ENCODE results near the gene FBXL17.
"Not testable (repeated sequence)": the region's sequence is repeated elsewhere in the genome, so short reads cannot be mapped to it uniquely, and the experiment has no call there.

Gene FBXL17

DNA sequence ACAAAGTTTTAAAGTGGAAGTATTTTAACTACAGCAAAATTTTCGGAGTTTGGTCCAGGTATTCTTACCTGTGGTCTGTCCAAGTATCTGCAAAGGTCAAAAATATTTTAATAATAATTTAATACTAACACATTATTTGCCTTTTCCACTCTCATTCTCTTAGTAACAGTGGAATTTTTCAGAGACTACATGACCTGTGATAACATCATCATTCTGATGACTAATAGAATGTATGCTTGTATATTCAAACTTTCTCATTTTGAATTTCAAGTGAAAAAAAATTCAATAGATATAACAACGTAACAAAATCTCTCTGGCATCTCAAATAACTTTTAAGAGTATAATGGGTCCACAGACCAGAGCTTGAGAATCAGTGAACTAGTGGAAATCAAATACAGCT, 78.3 kb downstream of the FBXL17 start:
- no peak for TF ChIP-seq ZNF274 (IDR thresholded peaks at IDR 0.05; ENCODE audit: low read depth, low read length)
- no peak overlapping the region for H3K4me3 ChIP-seq (ENCODE audit: low read length)

DNA sequence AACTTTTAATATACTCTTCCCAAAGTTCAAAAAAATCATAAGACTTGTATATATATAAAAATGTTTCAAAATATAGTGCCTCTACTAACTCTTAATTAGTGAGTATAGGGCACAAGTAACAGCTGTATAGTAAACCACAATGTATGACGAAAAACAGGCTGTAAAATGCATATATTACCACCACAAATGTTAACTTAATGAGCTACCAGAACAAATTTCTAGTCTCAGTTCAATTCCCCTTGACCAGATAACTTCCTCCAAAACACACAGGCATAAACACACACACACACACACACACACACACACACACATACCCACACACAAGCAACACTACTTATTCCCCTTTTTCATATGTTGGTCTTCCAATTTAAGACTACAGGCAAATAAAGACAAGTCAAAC, 78.8 kb downstream of the FBXL17 start:
- H3K4me3 ChIP-seq (ENCODE audit: low read length): no peak overlapping the region
- no peak for TF ChIP-seq ZNF274 (IDR thresholded peaks at IDR 0.05; ENCODE audit: low read depth, low read length)

DNA sequence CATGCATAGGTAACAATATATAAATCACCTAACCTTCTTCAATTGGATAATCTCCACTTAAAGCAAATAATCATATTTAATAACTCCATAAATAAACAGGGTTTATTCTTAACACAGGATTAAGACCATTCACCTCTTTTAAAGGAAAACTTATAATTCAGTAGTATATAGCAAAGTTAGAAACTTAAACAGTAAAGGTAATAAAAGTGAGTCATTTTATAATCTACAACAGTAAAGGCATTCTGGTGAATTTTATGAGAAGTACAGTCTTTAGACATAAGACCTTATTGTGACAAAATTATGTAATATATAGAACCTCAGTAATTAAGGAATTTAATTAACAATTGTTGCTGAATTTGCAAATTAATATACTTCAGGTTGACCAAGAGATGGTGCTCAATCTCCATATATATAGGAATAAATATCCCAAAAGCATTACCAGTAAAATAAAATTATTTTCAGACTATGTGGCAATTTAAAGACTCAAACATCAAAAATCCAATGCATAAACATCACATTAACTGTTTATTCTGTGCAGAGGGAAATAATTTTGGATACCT, 84.8 kb downstream of the FBXL17 start:
- no peak for TF ChIP-seq ZNF274 (IDR thresholded peaks at IDR 0.05; ENCODE audit: low read depth, low read length)

DNA sequence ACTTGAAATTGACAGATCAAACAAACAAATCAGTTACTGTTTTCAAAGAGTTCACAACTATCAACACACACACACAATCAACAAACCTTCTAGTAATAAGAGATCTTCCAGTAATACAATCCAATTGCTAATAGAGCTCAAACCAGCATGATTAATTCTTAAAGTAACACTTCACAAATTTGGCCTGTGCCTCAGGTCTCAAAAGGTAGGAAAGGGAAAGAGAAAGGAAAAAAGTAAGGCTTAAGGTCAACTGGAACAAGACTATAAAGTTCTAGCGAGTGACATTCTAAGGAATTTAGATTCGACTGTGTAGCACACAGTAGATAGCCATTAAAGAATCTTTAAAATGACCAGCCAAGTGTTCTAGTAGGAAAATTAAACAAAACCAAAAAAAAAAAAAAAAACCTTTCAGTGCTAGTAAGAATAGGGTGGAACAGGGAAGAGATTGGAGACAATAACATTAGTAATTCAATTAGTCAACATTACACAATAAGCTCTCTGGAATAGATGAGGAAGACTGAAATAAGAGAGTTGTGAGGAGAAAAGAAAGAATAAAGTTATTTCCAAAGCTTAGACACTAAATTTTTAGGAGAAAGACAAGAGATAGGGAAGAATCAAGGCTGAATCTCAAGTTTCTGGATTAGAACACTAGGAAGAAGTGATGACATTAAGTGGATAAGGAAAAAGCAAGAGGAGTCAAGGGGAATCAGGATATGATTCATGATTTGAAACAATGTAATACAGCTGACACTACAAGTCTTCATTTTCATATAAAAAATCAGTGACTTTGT, 86.1 kb downstream of the FBXL17 start:
- no peak for TF ChIP-seq ZNF274 (IDR thresholded peaks at IDR 0.05; ENCODE audit: low read depth, low read length)
- no peak overlapping the region for H3K4me3 ChIP-seq (ENCODE audit: low read length)

More for the DNA sequence above, 84.8 kb downstream of the FBXL17 start:
- no peak overlapping the region for H3K4me3 ChIP-seq (ENCODE audit: low read length)

DNA sequence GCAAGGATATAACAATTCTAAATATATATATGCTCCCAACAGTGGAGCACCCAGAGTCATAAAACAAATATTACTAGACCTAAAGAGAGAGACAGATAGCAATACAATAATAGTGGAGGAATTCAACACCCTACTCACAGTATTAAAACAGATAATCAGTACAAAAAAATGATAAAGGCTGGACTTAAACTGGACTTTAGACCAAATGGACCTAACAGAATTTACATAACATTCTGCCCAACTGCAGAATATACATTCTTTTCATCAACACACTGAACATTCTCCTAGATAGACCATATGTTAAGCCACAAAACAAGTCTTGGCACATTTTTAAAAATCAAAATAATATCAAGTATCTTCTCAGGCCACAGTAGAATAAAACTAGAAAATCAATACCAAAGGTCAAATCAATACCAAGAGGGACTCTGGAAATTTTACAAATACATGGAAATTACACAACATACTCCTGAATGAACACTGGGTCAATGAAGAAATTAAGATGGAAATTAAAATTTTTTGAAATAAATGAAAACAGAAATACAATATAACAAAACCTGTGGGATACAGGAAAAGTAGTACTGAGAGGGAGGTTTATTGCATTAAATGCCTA, 100.8 kb downstream of the FBXL17 start:
- no peak for TF ChIP-seq ZNF274 (IDR thresholded peaks at IDR 0.05; ENCODE audit: low read depth, low read length)
- no peak overlapping the region for H3K4me3 ChIP-seq (ENCODE audit: low read length)

DNA sequence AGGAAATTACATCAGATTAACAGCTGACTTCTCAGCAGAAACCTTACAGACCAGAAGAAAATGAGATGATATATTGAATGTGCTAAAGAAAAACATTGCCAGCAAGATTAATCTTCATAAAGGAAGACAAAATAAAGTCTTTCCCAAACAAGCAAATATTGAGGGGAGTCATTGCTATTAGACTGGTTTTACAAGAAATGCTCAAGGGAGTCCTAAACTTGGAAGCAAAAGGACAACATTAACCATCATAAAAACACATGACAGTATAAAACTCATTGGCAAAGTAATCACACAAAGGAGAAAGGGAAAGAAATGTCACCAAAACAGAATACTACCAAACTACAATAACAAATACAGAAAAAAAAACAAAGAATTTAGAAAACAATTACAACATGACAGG, 101.7 kb downstream of the FBXL17 start:
- TF ChIP-seq ZNF274 (IDR thresholded peaks at IDR 0.05; ENCODE audit: low read depth, low read length): no peak
- H3K4me3 ChIP-seq (ENCODE audit: low read length): no peak overlapping the region

DNA sequence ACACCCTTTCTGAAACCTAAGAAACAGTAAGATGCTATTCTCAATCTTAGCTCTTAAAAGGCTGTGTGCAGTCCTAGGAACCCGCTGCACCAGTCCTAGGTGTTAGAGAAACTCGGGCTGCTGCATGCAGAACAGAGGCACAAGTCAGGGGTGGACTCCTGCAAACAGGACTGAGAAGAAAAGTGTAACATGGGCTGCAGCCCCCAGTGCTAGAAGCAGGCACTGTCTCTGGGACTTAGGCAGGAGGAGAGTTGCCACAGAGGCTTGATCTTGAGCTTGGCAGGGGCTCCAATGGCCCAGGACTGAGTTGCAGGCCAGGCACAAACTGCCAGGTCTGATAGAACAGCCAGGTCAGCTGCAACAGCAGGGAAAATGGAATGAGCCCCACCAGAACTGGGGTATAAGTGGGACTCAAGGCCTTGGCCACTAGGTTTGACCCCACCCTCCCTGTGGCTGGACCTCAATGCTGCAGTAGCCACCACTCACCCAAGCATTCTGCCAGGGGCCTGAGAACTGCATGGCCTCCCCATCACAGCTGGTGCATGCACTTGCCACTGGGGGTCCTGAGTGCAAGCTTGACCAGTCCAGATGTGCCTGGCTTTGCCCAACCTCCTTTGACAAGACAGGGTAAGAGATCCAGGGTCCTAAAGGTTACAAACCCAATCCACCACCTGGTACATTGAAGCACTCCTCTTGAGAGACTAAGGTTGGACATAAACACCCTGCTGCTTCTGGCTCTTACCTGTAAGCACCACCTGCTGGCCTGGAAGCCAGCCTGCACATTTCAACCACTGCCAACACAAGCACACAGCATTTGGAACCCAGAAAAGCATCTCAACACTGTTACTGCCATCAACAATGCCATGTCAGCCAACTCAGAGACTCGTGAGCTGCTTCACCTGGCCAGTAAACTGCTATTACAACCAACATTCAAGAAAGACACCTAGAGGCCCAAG, 103.3 kb downstream of the FBXL17 start:
- TF ChIP-seq ZNF274 (IDR thresholded peaks at IDR 0.05; ENCODE audit: low read depth, low read length): no peak

DNA sequence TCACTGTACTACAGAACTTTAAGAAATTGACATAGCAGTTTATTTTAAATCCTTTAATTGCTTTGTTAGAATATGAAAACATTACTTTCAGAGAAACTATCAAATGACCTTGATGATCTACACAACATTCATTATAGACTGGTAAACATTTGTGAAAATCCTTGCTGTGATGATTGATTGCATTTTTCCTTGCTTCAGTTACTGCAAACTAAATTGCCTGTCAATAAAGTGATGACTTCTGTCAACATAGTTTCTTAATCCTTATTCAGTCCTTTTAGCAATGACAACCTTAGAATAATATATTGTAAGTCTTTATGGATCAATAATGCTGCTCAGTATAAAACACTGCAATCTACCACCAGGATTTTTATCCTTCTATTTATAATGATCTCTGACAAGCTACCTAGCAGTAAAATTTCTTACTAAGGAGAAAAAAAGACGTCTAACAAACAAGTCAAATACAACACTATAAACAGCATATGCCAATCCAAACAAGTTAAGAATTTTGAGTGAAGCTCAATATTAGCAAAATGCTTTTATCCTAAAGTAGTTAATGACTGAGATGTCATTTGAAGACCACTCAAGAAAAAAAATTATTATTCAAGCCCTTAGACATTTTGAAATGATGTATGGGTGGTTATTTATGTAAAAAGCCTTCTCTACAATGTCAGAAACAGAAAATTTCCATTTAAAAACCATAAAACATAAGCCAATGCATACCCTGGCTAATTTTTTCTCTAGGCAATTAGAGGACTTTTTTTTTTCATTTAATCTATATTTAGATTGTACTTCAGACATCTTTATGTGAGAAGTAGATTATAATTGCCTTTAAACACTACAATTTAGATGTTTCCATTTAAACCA, 105.5 kb downstream of the FBXL17 start:
- H3K4me3 ChIP-seq (ENCODE audit: low read length): no peak overlapping the region

More for the DNA sequence above, 103.3 kb downstream of the FBXL17 start:
- no peak overlapping the region for H3K4me3 ChIP-seq (ENCODE audit: low read length)

DNA sequence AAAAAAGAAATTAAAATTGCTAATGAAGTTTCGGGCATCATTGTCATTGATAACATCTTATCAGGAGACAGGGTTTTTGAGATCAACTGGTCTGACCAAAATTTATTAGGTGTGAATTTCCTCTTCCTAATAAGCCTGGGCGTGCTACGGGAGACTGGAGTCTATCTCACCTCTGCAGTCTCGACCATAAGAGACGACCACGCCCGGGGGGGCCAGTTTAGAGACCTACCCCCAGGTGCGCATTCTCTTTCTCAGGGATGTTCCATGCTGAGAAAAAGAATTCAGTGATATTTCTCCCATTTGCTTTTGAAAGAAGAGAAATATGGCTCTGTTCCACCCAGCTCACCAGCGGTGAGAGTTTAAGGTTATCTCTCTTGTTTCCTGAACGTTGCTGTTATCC, 107.8 kb downstream of the FBXL17 start:
- H3K4me3 ChIP-seq (ENCODE audit: low read length): not testable (repeated sequence)

More for the DNA sequence above, 105.5 kb downstream of the FBXL17 start:
- no peak for TF ChIP-seq ZNF274 (IDR thresholded peaks at IDR 0.05; ENCODE audit: low read depth, low read length)

DNA sequence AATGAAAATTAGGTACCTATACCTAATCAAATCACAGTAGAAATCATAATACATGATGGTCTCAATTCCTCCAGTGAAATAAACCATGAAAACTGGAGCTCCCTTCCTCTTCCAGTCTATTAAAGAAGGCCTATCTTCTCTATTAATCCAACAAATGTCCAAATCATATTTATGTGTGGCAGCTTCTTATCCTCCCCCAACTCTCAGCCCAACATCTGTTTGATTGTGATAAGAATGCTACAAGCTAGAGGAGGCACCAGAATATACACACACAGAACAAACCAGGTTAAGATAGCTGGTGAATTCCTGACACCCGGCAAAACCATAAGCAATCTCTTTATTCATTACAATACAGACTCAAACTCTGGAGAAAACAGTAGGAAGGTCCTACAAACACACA, 110.8 kb downstream of the FBXL17 start:
- H3K4me3 ChIP-seq (ENCODE audit: low read length): no peak overlapping the region

DNA sequence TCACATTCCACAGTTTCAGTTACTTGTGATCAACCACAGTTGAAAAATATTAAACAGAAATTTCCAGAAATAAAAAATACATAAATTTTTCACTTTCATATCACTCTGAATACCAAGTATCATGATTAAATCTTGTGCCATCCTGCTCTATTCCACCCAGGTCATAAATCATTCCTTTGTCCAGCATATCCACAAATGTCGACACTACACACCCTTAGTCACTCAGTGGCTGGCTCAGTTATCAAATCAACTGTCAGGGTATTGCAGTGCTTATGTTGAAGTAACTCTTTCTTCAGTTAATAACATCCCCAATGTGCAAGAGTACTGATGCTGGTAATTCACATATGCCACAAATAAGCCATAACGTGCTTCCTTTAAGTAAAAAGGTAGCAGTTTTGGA, 115.7 kb downstream of the FBXL17 start:
- no peak for TF ChIP-seq ZNF274 (IDR thresholded peaks at IDR 0.05; ENCODE audit: low read depth, low read length)
- H3K4me3 ChIP-seq (ENCODE audit: low read length): no peak overlapping the region

More for the DNA sequence above, 110.8 kb downstream of the FBXL17 start:
- no peak for TF ChIP-seq ZNF274 (IDR thresholded peaks at IDR 0.05; ENCODE audit: low read depth, low read length)

DNA sequence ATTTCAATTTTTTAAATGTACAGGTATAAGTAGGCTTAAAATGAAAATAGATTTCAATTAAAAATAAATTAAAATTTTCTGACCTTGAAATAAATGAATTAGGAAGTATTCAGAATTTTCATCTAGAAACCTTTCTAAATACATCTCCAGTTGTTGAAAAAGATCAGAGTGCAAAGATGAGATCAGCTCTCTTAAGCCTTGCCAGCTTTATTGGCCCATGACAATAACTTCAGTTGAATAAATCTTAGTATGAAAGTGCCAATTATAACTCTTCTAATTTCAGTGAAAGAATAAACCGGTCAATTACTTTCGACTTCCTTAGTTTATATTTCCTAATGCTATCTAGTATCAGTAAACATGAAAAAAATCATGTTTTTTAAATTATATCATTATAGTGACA, 117.4 kb downstream of the FBXL17 start:
- no peak for TF ChIP-seq ZNF274 (IDR thresholded peaks at IDR 0.05; ENCODE audit: low read depth, low read length)
- no peak overlapping the region for H3K4me3 ChIP-seq (ENCODE audit: low read length)

DNA sequence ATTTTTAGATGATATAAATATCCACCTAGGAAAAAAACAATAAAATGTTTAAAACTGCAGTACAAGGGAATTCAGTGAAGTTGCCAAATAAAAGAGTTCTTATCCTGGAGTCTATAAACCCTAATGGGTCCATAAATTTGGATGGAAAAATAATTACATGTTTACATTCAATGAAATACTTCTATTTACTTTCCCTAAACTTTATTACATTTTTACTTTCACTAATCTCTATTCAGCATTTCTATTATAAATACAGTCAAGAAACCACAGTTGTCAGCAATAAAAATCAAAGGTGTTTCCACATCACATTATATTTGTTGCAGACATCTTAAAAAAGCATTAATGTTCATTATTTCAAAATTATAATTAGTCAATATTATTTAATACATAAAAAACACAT, 118.6 kb downstream of the FBXL17 start:
- TF ChIP-seq ZNF274 (IDR thresholded peaks at IDR 0.05; ENCODE audit: low read depth, low read length): no peak
- H3K4me3 ChIP-seq (ENCODE audit: low read length): no peak overlapping the region
